H1 (cell line): ENCODE results near the gene POU2F2. TPM values are rescaled to one million over a fixed set of nuclear protein-coding genes. Genes with fewer than 3 reads are reported as not detected.

ENCODE experiments used
- CEBPB ChIP-seq: IDR thresholded peaks from 2 replicates; pipeline ENCODE4 v1.6.1; 2012; ENCODE audit warnings: low read depth, low read length
- CHD1 ChIP-seq: IDR thresholded peaks from 2 replicates; pipeline ENCODE4 v1.6.1; 2012; ENCODE audit warnings: low read depth, low read length, improper control_type of control experiment
- CREB1 ChIP-seq: IDR thresholded peaks from 2 replicates; pipeline ENCODE4 v1.6.1; 2012; ENCODE audit warnings: inconsistent platforms
- CTBP2 ChIP-seq: IDR thresholded peaks from 2 replicates; pipeline ENCODE4 v1.7.0; 2011; ENCODE audit warnings: borderline replicate concordance, mild to moderate bottlenecking, moderate library complexity, mixed read lengths, low read length; ENCODE audit not compliant: insufficient read depth, insufficient read length
- EGR1 ChIP-seq: IDR thresholded peaks from 2 replicates; pipeline ENCODE4 v1.6.1; 2011; ENCODE audit warnings: low read depth, low read length, borderline replicate concordance
- HDAC2 ChIP-seq, 2 experiments: fragments of 300-600 bp in 1 of 2; sonication (generic) in 1 of 2; IDR thresholded peaks; 2 replicates each; pipeline ENCODE4 v1.6.1; 2011 to 2012; ENCODE audit warnings: low read depth in 2 of 2, low read length in 2 of 2, mild to moderate bottlenecking in 2 of 2, moderate library complexity in 2 of 2, borderline replicate concordance in 1 of 2, inconsistent platforms in 1 of 2
- JUND ChIP-seq: IDR thresholded peaks from 2 replicates; pipeline ENCODE4 v1.6.1; 2011; ENCODE audit warnings: mild to moderate bottlenecking, improper control_type of control experiment, low read length
- NRF1 ChIP-seq: IDR thresholded peaks from 2 replicates; pipeline ENCODE4 v1.6.1; 2011; ENCODE audit warnings: mild to moderate bottlenecking, low read depth, low read length, improper control_type of control experiment
- PHF8 ChIP-seq: fragments of 200-600 bp; sonication (generic); conservative IDR thresholded peaks from 2 replicates; pipeline ENCODE4 v1.7.1; 2012; ENCODE audit warnings: low read depth, mild to moderate bottlenecking, inconsistent platforms, low read length, moderate library complexity
- SIX5 ChIP-seq: IDR thresholded peaks from 2 replicates; pipeline ENCODE4 v1.6.1; 2011; ENCODE audit warnings: mild to moderate bottlenecking, low read depth, low read length
- SP2 ChIP-seq: IDR thresholded peaks from 2 replicates; pipeline ENCODE4 v1.6.1; 2012; ENCODE audit warnings: mild to moderate bottlenecking, low read length, inconsistent platforms
- SUZ12 ChIP-seq: fragments of 200-600 bp; sonication (generic); IDR thresholded peaks from 2 replicates; pipeline ENCODE4 v1.6.1; 2012; ENCODE audit warnings: mild to moderate bottlenecking, inconsistent platforms, low read length, moderate library complexity, mixed read lengths
- YY1 ChIP-seq: IDR thresholded peaks from 2 replicates; pipeline ENCODE4 v1.6.1; 2011; ENCODE audit warnings: low read depth, mild to moderate bottlenecking, low read length
- ZNF274 ChIP-seq: IDR thresholded peaks from 2 replicates; pipeline ENCODE4 v1.7.0; 2012; ENCODE audit warnings: low read length, borderline replicate concordance; ENCODE audit errors: extremely low read depth
- polyA plus RNA-seq, 7 experiments: library from polyadenylated mRNA; depleted of rRNA in 3 of 7; stranded (reverse) in 5 of 7; unstranded in 2 of 7; fragments of >200 nt in 5 of 7; fragments of 200-250 nt in 2 of 7; gene quantifications; 1 replicate in 5 of 7; 2 replicates in 1 of 7; 4 replicates in 1 of 7; pipeline versions ENCODE4 v1.2.1 to v1.2.3, GENCODE V29; 2011 to 2013; ENCODE audit warnings: missing spikeins in 2 of 7, mixed read lengths in 2 of 7
- total RNA-seq: library from RNA; stranded (reverse); fragmentation: NEBNext Ultra II Directional; extraction: Animal tissue kit (Norgen Biotek cat#: 25700); gene quantifications from 2 replicates; pipeline ENCODE4 v1.2.1, GENCODE V29; 2021
- TF ChIP-seq, protein P1 (sequence below): IDR thresholded peaks from 2 replicates; pipeline ENCODE4 v1.6.1; 2011; ENCODE audit warnings: low read depth, mild to moderate bottlenecking, low read length; ENCODE audit not compliant: insufficient read depth

POU2F2 gene
- total and polyA plus RNA-seq, 2 of the 8 experiments (the other 6 are each of a cell fraction or from before 2014, with no cell fraction given): 5.0 to 6.1 TPM

DNA sequence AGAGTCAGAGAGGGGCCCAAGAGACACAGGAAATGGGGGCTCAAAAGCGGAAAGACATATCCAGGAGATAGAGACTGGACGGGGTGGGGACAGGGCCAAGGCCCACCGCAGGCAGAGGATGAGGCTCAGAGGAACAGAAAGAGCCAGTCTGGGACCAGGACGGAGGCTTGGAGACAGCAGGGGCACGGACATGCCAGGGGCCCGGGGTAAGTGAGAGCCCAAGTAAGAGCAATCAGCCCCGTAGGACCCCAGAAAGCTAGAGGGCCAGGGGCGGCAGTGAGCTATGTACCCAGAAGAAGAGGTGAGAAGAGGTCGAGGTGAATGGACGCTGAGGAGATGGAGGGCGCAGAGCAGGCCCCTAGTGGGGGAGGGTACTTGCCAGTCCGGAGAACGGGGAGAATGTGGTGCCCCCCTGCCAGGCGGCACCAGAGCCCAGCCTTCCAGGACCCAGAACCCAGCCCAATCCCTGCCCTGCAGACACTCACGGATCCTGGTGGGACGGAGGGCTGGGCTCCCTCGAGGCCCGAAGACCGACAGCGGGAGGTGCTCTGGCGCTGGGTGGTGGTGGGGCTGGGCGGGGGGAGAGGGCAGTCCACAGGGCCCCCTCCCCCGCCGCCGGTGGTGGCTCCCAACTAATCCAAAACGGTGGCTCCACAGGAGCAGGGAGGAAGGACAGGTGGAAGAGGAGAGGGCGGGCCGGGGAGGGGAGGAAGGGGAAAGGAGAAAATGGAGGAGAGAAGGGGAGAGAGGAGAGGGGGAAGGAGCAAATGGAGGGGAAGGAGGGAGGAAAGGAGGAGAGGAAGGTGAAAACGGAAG, 63.3 kb downstream of the POU2F2 start (continued):
- no peak for TF ChIP-seq ZNF274
- no peak for TF ChIP-seq PHF8
- no peak for TF ChIP-seq HDAC2 (IDR thresholded peaks at IDR 0.05; ENCODE audit: borderline replicate concordance in 1 of 2, low read depth in 2 of 2, low read length in 2 of 2)
- no peak for TF ChIP-seq SIX5
- TF ChIP-seq CREB1: no peak
- no peak for TF ChIP-seq CEBPB
- no peak for TF ChIP-seq SUZ12
- TF ChIP-seq SP2: no peak
- no peak for TF ChIP-seq JUND
- TF ChIP-seq CHD1: no peak
- TF ChIP-seq, protein P1, sequence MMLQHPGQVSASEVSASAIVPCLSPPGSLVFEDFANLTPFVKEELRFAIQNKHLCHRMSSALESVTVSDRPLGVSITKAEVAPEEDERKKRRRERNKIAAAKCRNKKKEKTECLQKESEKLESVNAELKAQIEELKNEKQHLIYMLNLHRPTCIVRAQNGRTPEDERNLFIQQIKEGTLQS: no peak
- TF ChIP-seq EGR1: no peak
- no peak for TF ChIP-seq NRF1
- no peak for TF ChIP-seq YY1
- TF ChIP-seq CTBP2: no peak
